SK-N-SH (cell line): ENCODE data around the gene ACTN2. TPM values are rescaled to one million over a fixed set of nuclear protein-coding genes. Genes with fewer than 3 reads are reported as not detected.

Experiments
- CTCF ChIA-PET: fragments of 300-600, 350-600 bp; formaldehyde crosslinking; extraction: SDS; loops from one replicate; lab custom pipeline; 2021; lab: Yijun Ruan, JAX
- POLR2A ChIA-PET: fragments of 350-600 bp; sonication (Branson Sonifier 250); formaldehyde crosslinking; extraction: SDS; loops from one replicate; lab custom pipeline; 2020; ENCODE audit warnings: antibody characterized with exemption, inconsistent platforms; lab: Yijun Ruan, JAX
- DNase-seq: peaks from one replicate; pipeline ENCODE4 v3.0.0; 2012
- H2AFZ ChIP-seq: fragments of 200-600 bp; sonication (generic); 2 replicates; pipeline ENCODE4 v1.8.1; 2016; ENCODE audit warnings: antibody characterized with exemption, mild to moderate bottlenecking, low read depth
- H3F3A ChIP-seq: fragments of 200-600 bp; sonication (generic); replicated peaks from 2 replicates; pipeline ENCODE3; 2016; ENCODE audit warnings: antibody characterized with exemption, mild to moderate bottlenecking; ENCODE audit not compliant: insufficient read depth
- H3K27ac ChIP-seq, 2 experiments: fragments of 200-500 bp in 1 of 2; fragments of 200-600 bp in 1 of 2; sonication (Bioruptor generic) in 1 of 2; sonication (generic), shearing (Covaris generic) in 1 of 2; 2 replicates each; pipeline versions ENCODE4 v1.5.1 to v1.6.1; 2014 to 2016; ENCODE audit warnings: low read depth in 2 of 2, inconsistent platforms in 1 of 2, low read length in 1 of 2, mild to moderate bottlenecking in 1 of 2, mixed read lengths in 1 of 2
- H3K27me3 ChIP-seq: fragments of 200-600 bp; sonication (generic), shearing (Covaris generic); 2 replicates; pipeline ENCODE4 v1.6.1; 2016; ENCODE audit warnings: mixed run types; ENCODE audit not compliant: insufficient read depth
- H3K36me3 ChIP-seq, 2 experiments: fragments of 200-500 bp in 1 of 2; fragments of 200-600 bp in 1 of 2; sonication (Bioruptor generic) in 1 of 2; sonication (generic) in 1 of 2; replicated peaks in 1 of 2; 2 replicates each; pipeline versions ENCODE3 to v1.5.1; 2014 to 2016; ENCODE audit warnings: low read length in 1 of 2, mild to moderate bottlenecking in 1 of 2; ENCODE audit not compliant: insufficient read depth in 2 of 2, control insufficient read depth in 1 of 2
- H3K4me1 ChIP-seq, 2 experiments: fragments of 200-500 bp in 1 of 2; fragments of 200-600 bp in 1 of 2; sonication (Bioruptor generic) in 1 of 2; sonication (generic), shearing (Covaris generic) in 1 of 2; 2 replicates each; pipeline versions ENCODE4 v1.5.1 to v1.6.1; 2014 to 2016; ENCODE audit warnings: low read depth in 1 of 2, low read length in 1 of 2, mixed run types in 1 of 2; ENCODE audit not compliant: insufficient read depth in 2 of 2, control insufficient read depth in 1 of 2
- H3K4me2 ChIP-seq: fragments of 200-600 bp; sonication (generic), shearing (Covaris generic); 2 replicates; pipeline ENCODE4 v1.6.1; 2017; ENCODE audit warnings: mixed run types
- H3K4me3 ChIP-seq, 2 experiments: fragments of 200-500 bp in 1 of 2; fragments of 200-600 bp in 1 of 2; sonication (Bioruptor generic) in 1 of 2; sonication (generic), shearing (Covaris generic) in 1 of 2; 2 replicates each; pipeline versions ENCODE4 v1.5.1 to v1.8.1; 2014 to 2016; ENCODE audit warnings: low read depth in 2 of 2, inconsistent platforms in 1 of 2, low read length in 1 of 2, mild to moderate bottlenecking in 1 of 2, mixed read lengths in 1 of 2, moderate library complexity in 1 of 2
- H3K79me2 ChIP-seq: fragments of 200-600 bp; sonication (generic); 2 replicates; pipeline ENCODE4 v1.8.1; 2017; ENCODE audit warnings: mild to moderate bottlenecking; ENCODE audit not compliant: insufficient read depth
- H3K9ac ChIP-seq: fragments of 200-600 bp; sonication (generic); 2 replicates; pipeline ENCODE4 v1.6.1; 2017; ENCODE audit warnings: mixed run types
- H3K9me2 ChIP-seq: fragments of 200-600 bp; sonication (generic); 2 replicates; pipeline ENCODE4 v1.6.1; 2017; ENCODE audit warnings: mixed run types
- H3K9me3 ChIP-seq: fragments of 200-600 bp; sonication (generic); 2 replicates; pipeline ENCODE4 v1.6.1; 2017; ENCODE audit warnings: mixed run types, mild to moderate bottlenecking, moderate library complexity
- H4K20me1 ChIP-seq: fragments of 200-600 bp; sonication (generic); 2 replicates; pipeline ENCODE4 v1.6.1; 2017; ENCODE audit warnings: mild to moderate bottlenecking, mixed run types; ENCODE audit not compliant: insufficient read depth
- CTCF ChIP-seq: fragments of 200-600 bp; sonication (generic); IDR thresholded peaks from 2 replicates; pipeline ENCODE4 v1.6.1; 2017; ENCODE audit warnings: antibody characterized with exemption, mild to moderate bottlenecking, moderate library complexity
- EP300 ChIP-seq, 2 experiments: IDR thresholded peaks; 2 replicates each; pipeline versions ENCODE4 v1.4.0 to v1.6.1; 2012; ENCODE audit warnings: borderline replicate concordance in 1 of 2, low read depth in 1 of 2, low read length in 1 of 2
- FOSL2 ChIP-seq: IDR thresholded peaks from 2 replicates; pipeline ENCODE4 v1.4.0; 2012; ENCODE audit warnings: low read depth, mild to moderate bottlenecking, moderate library complexity, borderline replicate concordance
- FOXJ3 ChIP-seq: sonication (generic); formaldehyde crosslinking; IDR thresholded peaks from 2 replicates; pipeline ENCODE4 v1.5.1; 2020; ENCODE audit warnings: mild to moderate bottlenecking, missing genetic modification reagents
- FOXM1 ChIP-seq: IDR thresholded peaks from 2 replicates; pipeline ENCODE4 v1.4.0; 2012; ENCODE audit warnings: low read depth, mild to moderate bottlenecking
- IRF3 ChIP-seq: fragments of 150-350 bp; IDR thresholded peaks from 2 replicates; pipeline ENCODE4 v1.6.1; 2016; ENCODE audit warnings: mild to moderate bottlenecking, low read depth, low read length
- JUND ChIP-seq: IDR thresholded peaks from 2 replicates; pipeline ENCODE4 v1.4.0; 2012
- MEF2A ChIP-seq: IDR thresholded peaks from 2 replicates; pipeline ENCODE4 v1.4.0; 2012; ENCODE audit warnings: low read depth, borderline replicate concordance
- NRF1 ChIP-seq: IDR thresholded peaks from 2 replicates; pipeline ENCODE4 v1.6.1; 2012; ENCODE audit warnings: low read depth, mild to moderate bottlenecking, low read length
- RAD21 ChIP-seq: IDR thresholded peaks from 2 replicates; pipeline ENCODE4 v1.6.1; 2012; ENCODE audit warnings: mild to moderate bottlenecking, low read length
- RCOR1 ChIP-seq: fragments of 150-350 bp; IDR thresholded peaks from 2 replicates; pipeline ENCODE4 v1.6.1; 2017; ENCODE audit warnings: antibody characterized with exemption, low read length
- TAF1 ChIP-seq: IDR thresholded peaks from 2 replicates; pipeline ENCODE4 v1.6.1; 2012; ENCODE audit warnings: low read depth, mild to moderate bottlenecking, low read length, moderate library complexity, borderline replicate concordance
- USF2 ChIP-seq: fragments of 150-350 bp; IDR thresholded peaks from 2 replicates; pipeline ENCODE4 v1.6.1; 2017; ENCODE audit warnings: antibody characterized with exemption, low read length, low read depth, borderline replicate concordance
- WGBS: methylation state at CpG from one replicate; pipeline ENCODE4 v1.1.6; 2017; ENCODE audit warnings: low lambda C conversion rate; 5-methylcytosine and 5-hydroxymethylcytosine counted together
- polyA plus RNA-seq, 3 experiments: library from polyadenylated mRNA; depleted of rRNA; stranded (reverse); fragments of >200 nt; gene quantifications; 2 replicates each; pipeline ENCODE4 v1.2.3, GENCODE V29; 2012

Gene ACTN2
- polyA plus RNA-seq, 1 of the 3 experiments (the other 2 are of a cell fraction), result 0.15 TPM

GRCh38 chr1:236748268-236748870, 62.1 kb downstream of the ACTN2 start:
- WGBS, result 50% methylated on average over 5 of the region's 5 CpGs
- H3K36me3 ChIP-seq, result no peaks in the 10 kb centered on the region
- no peaks in the 10 kb centered on the region for H3K79me2 ChIP-seq
- no peak overlapping the region for H3K9ac ChIP-seq
- TF ChIP-seq CTCF, result peak; percentile 21; the same call in 1 of the 2 replicates
- no peak for TF ChIP-seq NRF1
- H3K4me2 ChIP-seq, result no peak overlapping the region
- no peaks in the 10 kb centered on the region for H3K27me3 ChIP-seq
- POLR2A ChIA-PET, result no interaction called here
- CTCF ChIA-PET, result interaction anchor here (0.7 to 2.6 kb wide), 8 partner anchors 9 to 1051 kb away, joined by 3 to 8 read pairs (median 5); no protein-coding TSS in a partner anchor
- no peaks in the 10 kb centered on the region for H3F3A ChIP-seq
- H3K9me3 ChIP-seq, result no peaks in the 10 kb centered on the region
- H3K27ac ChIP-seq, result no peak overlapping the region
- H4K20me1 ChIP-seq, result no peaks in the 10 kb centered on the region
- no peak for DNase-seq
- H3K4me3 ChIP-seq, result no peak overlapping the region
- no peak overlapping the region for H2AFZ ChIP-seq
- no peaks in the 10 kb centered on the region for H3K9me2 ChIP-seq
- H3K4me1 ChIP-seq, result no peaks in the 10 kb centered on the region; a peak in 1 of 4 replicates

GRCh38 chr1:236750928-236751327, 64.6 kb downstream of the ACTN2 start:
- H3K27me3 ChIP-seq, result no peaks in the 10 kb centered on the region
- no peak for DNase-seq
- H3K9me3 ChIP-seq, result no peaks in the 10 kb centered on the region
- no peaks in the 10 kb centered on the region for H3K79me2 ChIP-seq
- peaks cover 0 to 2% of the 10 kb centered on the region in 2 experiments; a peak in 1 of 4 replicates for H3K4me1 ChIP-seq
- TF ChIP-seq FOSL2 (no peak), RAD21 (no peak), JUND (no peak), IRF3 (no peak), MEF2A (no peak), USF2 (no peak), TAF1 (no peak), EP300 (IDR thresholded peaks at IDR 0.05; ENCODE audit: borderline replicate concordance in 1 of 2, low read depth in 1 of 2, low read length in 1 of 2) (no peak), CTCF (no peak), FOXM1 (no peak), FOXJ3 (CRISPR knock-in tag) (no peak), RCOR1 (no peak)
- no peaks in the 10 kb centered on the region for H4K20me1 ChIP-seq
- no peaks in the 10 kb centered on the region for H3K36me3 ChIP-seq
- 80% methylated on average over 3 of the region's 3 CpGs for WGBS
- H3K4me3 ChIP-seq, result no peak overlapping the region
- H3K9ac ChIP-seq, result no peak overlapping the region
- POLR2A ChIA-PET, result no interaction called here
- no peaks in the 10 kb centered on the region for H3K9me2 ChIP-seq
- no peak overlapping the region for H3K27ac ChIP-seq
- no peak overlapping the region for H3K4me2 ChIP-seq
- CTCF ChIA-PET, result interaction anchor here (1.2 to 1.3 kb wide), 2 partner anchors 8 to 636 kb away, joined by 3 read pairs; no protein-coding TSS in a partner anchor
- no peak overlapping the region for H2AFZ ChIP-seq
- no peaks in the 10 kb centered on the region for H3F3A ChIP-seq
